Measurements from ENCODE around the gene CNIH3. TPM values are rescaled to one million over a fixed set of nuclear protein-coding genes. Genes with fewer than 3 reads are reported as not detected.

Gene CNIH3
- total RNA-seq, 1 donor from 2014 or later: 2.5 TPM

DNA sequence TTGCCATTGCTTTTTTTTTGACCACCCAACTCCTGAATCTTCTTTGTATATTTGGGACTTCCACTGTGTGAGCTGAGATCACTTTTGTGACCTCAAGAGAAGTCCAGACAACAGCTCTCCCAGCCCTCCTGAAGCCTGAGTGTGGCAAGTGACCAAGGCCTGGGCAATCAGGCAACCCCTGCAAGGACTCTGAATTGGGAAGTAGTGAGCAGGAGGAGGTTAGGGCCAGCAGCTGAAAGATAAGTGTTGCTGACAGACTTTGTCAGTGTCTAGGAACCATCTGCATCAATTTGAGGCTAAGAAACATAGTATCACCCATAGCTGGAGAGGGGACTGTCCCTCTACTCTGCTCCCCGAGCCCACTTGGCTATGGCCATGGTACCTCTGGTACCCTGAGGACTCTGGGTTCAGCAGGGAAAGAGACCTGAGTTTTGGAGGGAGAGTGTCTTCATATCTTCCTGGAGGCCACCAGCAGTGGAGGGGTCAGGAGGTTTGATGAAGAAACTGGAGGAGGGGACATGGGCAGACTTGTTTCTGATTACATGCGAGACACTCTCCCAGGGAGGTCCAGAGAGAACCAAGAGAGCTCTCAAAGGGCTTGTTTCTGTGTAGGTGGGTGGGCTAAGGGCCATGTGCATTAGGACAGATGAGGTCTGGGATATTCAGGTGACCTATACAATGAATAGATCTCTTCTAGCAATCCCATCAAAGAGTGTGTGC, 166.3 kb downstream of the CNIH3 start:
- no peak overlapping the region for H3K4me3 ChIP-seq
- H3K36me3 ChIP-seq: no peaks in the 10 kb centered on the region
- H3K9me3 ChIP-seq (ENCODE audit: low read depth): no peaks in the 10 kb centered on the region
- H3K4me2 ChIP-seq: no peak overlapping the region
- Mint-ChIP-seq H3K27ac (peak overlapping the region; percentile 25), H3K27me3 (ENCODE audit: insufficient read depth, low read depth) (peaks cover 7% of the 10 kb centered on the region), H3K4me1 (peaks cover 16% of the 10 kb centered on the region), H3K36me3 (no peaks in the 10 kb centered on the region), H3K9me3 (peaks cover 14% of the 10 kb centered on the region), H3K4me3 (peak overlapping the region; percentile 34)
- H3K27me3 ChIP-seq: no peaks in the 10 kb centered on the region
- TF ChIP-seq EZH2 (IDR thresholded peaks at IDR 0.05): no peak
- no peak for TF ChIP-seq EZH2phosphoT487 (IDR thresholded peaks at IDR 0.05)
- TF ChIP-seq, protein P1, sequence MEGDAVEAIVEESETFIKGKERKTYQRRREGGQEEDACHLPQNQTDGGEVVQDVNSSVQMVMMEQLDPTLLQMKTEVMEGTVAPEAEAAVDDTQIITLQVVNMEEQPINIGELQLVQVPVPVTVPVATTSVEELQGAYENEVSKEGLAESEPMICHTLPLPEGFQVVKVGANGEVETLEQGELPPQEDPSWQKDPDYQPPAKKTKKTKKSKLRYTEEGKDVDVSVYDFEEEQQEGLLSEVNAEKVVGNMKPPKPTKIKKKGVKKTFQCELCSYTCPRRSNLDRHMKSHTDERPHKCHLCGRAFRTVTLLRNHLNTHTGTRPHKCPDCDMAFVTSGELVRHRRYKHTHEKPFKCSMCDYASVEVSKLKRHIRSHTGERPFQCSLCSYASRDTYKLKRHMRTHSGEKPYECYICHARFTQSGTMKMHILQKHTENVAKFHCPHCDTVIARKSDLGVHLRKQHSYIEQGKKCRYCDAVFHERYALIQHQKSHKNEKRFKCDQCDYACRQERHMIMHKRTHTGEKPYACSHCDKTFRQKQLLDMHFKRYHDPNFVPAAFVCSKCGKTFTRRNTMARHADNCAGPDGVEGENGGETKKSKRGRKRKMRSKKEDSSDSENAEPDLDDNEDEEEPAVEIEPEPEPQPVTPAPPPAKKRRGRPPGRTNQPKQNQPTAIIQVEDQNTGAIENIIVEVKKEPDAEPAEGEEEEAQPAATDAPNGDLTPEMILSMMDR (IDR thresholded peaks at IDR 0.05): no peak
- no peak for DNase-seq (ENCODE audit: low spot score)
- H3K27ac ChIP-seq: no peak overlapping the region
- H2AFZ ChIP-seq (replicated peaks): no peak overlapping the region
- H3K9ac ChIP-seq: no peak overlapping the region
- peaks cover 12% of the 10 kb centered on the region for H3K4me1 ChIP-seq
- peaks cover 15% of the 10 kb centered on the region for H3F3A ChIP-seq (ENCODE audit: low read depth)
- H4K20me1 ChIP-seq (ENCODE audit: low read depth): no peaks in the 10 kb centered on the region
- H3K79me2 ChIP-seq (ENCODE audit: low read depth): no peaks in the 10 kb centered on the region

DNA sequence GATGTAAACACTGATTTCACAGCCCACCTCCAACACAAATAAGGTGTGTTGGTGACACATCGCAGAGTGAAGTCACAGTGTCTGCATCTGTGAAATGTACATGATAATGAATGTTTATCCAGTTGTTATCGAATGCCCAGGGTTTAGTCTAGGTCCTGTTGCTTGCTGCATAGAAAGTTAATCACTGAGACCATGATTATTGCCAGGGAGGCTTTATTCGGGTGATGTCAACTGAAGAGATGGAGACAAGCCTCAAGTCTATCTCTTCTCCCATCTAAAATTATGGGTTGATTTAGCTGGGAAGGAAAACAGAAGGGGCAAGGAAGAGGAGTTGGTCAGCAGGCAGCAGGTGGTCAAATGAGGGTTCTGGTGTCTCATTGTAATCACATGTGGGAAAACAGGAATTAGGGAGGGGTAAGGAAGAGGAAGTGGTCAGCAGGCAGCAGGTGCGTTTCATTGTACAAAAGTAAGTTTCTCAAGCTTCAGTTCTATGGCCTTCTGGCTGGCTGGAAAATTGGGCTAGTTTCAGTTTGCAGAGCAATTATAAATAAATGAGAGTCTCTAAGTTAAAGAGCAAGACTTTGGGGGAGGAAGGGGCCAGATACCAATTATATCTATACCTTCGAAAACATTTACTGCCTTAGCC, 167.0 kb downstream of the CNIH3 start:
- H3K27me3 Mint-ChIP-seq (ENCODE audit: insufficient read depth, low read depth): peaks cover 7% of the 10 kb centered on the region
- peaks cover 16% of the 10 kb centered on the region for H3K4me1 Mint-ChIP-seq
- Histone ChIP-seq H4K20me1 (ENCODE audit: low read depth) (no peaks in the 10 kb centered on the region), H3F3A (ENCODE audit: low read depth) (peaks cover 15% of the 10 kb centered on the region), H3K4me3 (no peak overlapping the region), H3K4me2 (no peak overlapping the region), H3K9me3 (ENCODE audit: low read depth) (no peaks in the 10 kb centered on the region), H3K79me2 (ENCODE audit: low read depth) (no peaks in the 10 kb centered on the region), H3K27me3 (no peaks in the 10 kb centered on the region), H3K4me1 (peaks cover 12% of the 10 kb centered on the region), H3K36me3 (no peaks in the 10 kb centered on the region), H3K9ac (no peak overlapping the region), H3K27ac (no peak overlapping the region), H2AFZ (replicated peaks) (no peak overlapping the region)
- H3K27ac Mint-ChIP-seq: no peak overlapping the region
- H3K36me3 Mint-ChIP-seq: no peaks in the 10 kb centered on the region
- peaks cover 14% of the 10 kb centered on the region for H3K9me3 Mint-ChIP-seq
- no peak overlapping the region for H3K4me3 Mint-ChIP-seq
- no peak for DNase-seq (ENCODE audit: low spot score)
- no peak for TF ChIP-seq EZH2phosphoT487 (IDR thresholded peaks at IDR 0.05)
- TF ChIP-seq, protein P1 (IDR thresholded peaks at IDR 0.05): no peak
- TF ChIP-seq EZH2 (IDR thresholded peaks at IDR 0.05): no peak

DNA sequence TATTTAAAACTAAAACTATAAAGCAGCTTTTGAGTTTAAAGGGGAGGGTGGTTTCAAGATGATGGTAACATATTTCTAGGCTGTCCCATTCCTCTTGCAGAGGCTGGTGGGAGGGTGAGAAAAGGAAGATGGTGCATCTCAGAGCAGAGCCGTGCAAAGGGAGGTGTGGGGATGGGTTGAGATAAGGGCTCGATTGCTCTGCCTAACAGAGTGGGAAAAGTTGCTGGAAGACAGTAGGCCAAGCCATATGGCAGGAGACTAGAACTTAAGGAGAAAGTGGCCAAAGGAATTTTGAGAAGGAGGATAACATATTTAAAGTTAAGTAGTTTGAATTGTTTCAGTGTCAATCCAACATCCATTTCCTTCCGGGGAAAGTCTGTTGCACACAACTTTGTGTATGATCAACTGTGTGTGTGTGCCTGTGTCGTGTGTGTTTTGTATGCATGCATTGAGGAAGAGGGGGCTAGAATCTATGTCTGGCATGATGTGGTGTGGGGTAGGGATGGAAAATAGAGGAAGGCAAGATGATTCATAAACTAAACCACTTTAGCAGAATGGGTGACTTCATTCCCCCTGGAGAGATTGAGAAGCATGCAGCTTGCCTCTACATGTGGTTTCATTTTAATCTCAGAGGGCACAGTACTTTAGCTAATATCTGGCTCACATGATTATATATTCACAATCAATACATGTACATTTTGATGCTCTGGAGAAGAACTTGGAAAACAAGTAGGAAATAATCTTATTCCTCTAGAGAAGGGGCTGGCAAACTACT, 168.3 kb downstream of the CNIH3 start:
- Histone ChIP-seq H2AFZ (replicated peaks) (no peak overlapping the region), H3K4me3 (no peak overlapping the region), H3K27me3 (no peaks in the 10 kb centered on the region), H3K9me3 (ENCODE audit: low read depth) (no peaks in the 10 kb centered on the region), H3K79me2 (ENCODE audit: low read depth) (no peaks in the 10 kb centered on the region), H3F3A (ENCODE audit: low read depth) (peaks cover 9% of the 10 kb centered on the region), H3K4me1 (peaks cover 8% of the 10 kb centered on the region), H3K9ac (no peak overlapping the region), H3K4me2 (no peak overlapping the region), H4K20me1 (ENCODE audit: low read depth) (no peaks in the 10 kb centered on the region), H3K36me3 (no peaks in the 10 kb centered on the region), H3K27ac (no peak overlapping the region)
- no peak for DNase-seq (ENCODE audit: low spot score)
- H3K9me3 Mint-ChIP-seq: peaks cover 7% of the 10 kb centered on the region
- no peaks in the 10 kb centered on the region for H3K36me3 Mint-ChIP-seq
- no peak overlapping the region for H3K4me3 Mint-ChIP-seq
- H3K27ac Mint-ChIP-seq: no peak overlapping the region
- no peak for TF ChIP-seq EZH2phosphoT487 (IDR thresholded peaks at IDR 0.05)
- TF ChIP-seq EZH2 (IDR thresholded peaks at IDR 0.05): no peak
- TF ChIP-seq, protein P1 (IDR thresholded peaks at IDR 0.05): no peak
- peaks cover 13% of the 10 kb centered on the region for H3K4me1 Mint-ChIP-seq
- H3K27me3 Mint-ChIP-seq (ENCODE audit: insufficient read depth, low read depth): peaks cover 11% of the 10 kb centered on the region
